Trophoblast cell (in vitro differentiated cells and primary cell): ENCODE results near the gene COL23A1.

Experiments
- DNase-seq, 2 donors: peaks; one replicate each; pipeline ENCODE4 v3.0.0-alpha.2; 2016
- H2AFZ ChIP-seq: 2 replicates; pipeline ENCODE4 v1.6.1; 2013; ENCODE audit warnings: low read length, moderate library complexity, mild to moderate bottlenecking; ENCODE audit not compliant: insufficient read depth, poor library complexity
- H2AK5ac ChIP-seq: 2 replicates; pipeline ENCODE4 v1.6.1; 2013; ENCODE audit warnings: mild to moderate bottlenecking, low read length
- H2BK120ac ChIP-seq: 2 replicates; pipeline ENCODE4 v1.6.1; 2013; ENCODE audit warnings: low read length, mild to moderate bottlenecking, moderate library complexity; ENCODE audit not compliant: insufficient read depth, poor library complexity
- H2BK12ac ChIP-seq: 2 replicates; pipeline ENCODE4 v1.6.1; 2013; ENCODE audit warnings: mild to moderate bottlenecking, low read length, moderate library complexity
- H2BK5ac ChIP-seq: 2 replicates; pipeline ENCODE4 v1.6.1; 2013; ENCODE audit warnings: low read length, low read depth, moderate library complexity, mild to moderate bottlenecking; ENCODE audit not compliant: poor library complexity
- H3K14ac ChIP-seq: 2 replicates; pipeline ENCODE4 v1.6.1; 2013; ENCODE audit warnings: mild to moderate bottlenecking, low read length
- H3K18ac ChIP-seq: 2 replicates; pipeline ENCODE4 v1.6.1; 2013; ENCODE audit warnings: mild to moderate bottlenecking, low read length
- H3K23ac ChIP-seq: 2 replicates; pipeline ENCODE4 v1.6.1; 2013; ENCODE audit warnings: low read length
- H3K27ac ChIP-seq: 2 replicates; pipeline ENCODE4 v1.5.1; 2013; ENCODE audit warnings: low read depth, mild to moderate bottlenecking, inconsistent platforms, low read length, moderate library complexity
- H3K27me3 ChIP-seq: 2 replicates; pipeline ENCODE4 v1.6.1; 2013; ENCODE audit warnings: inconsistent platforms, mild to moderate bottlenecking, low read length, moderate library complexity; ENCODE audit not compliant: insufficient read depth
- H3K36me3 ChIP-seq, 2 experiments: 1 replicate in 1 of 2; 2 replicates in 1 of 2; pipeline ENCODE4 v1.6.1; 2013; ENCODE audit warnings: low read length in 2 of 2, mild to moderate bottlenecking in 2 of 2, moderate library complexity in 1 of 2; ENCODE audit not compliant: insufficient read depth in 2 of 2, control insufficient read depth in 1 of 2
- H3K4ac ChIP-seq: 2 replicates; pipeline ENCODE4 v1.6.1; 2013; ENCODE audit warnings: low read depth, mild to moderate bottlenecking, low read length, moderate library complexity
- H3K4me1 ChIP-seq, 2 experiments: 1 replicate in 1 of 2; 2 replicates in 1 of 2; pipeline ENCODE4 v1.6.1; 2013; ENCODE audit warnings: low read length in 2 of 2, mild to moderate bottlenecking in 2 of 2, moderate library complexity in 1 of 2; ENCODE audit not compliant: insufficient read depth in 2 of 2, control insufficient read depth in 1 of 2
- H3K4me2 ChIP-seq: 2 replicates; pipeline ENCODE4 v1.6.1; 2013; ENCODE audit warnings: inconsistent platforms, mild to moderate bottlenecking, low read length, moderate library complexity
- H3K4me3 ChIP-seq: 2 replicates; pipeline ENCODE4 v1.5.1; 2013; ENCODE audit warnings: mild to moderate bottlenecking, low read depth, low read length, inconsistent platforms
- H3K79me1 ChIP-seq: one replicate; pipeline ENCODE4 v1.6.1; 2013; ENCODE audit warnings: low read length
- H3K79me2 ChIP-seq: 2 replicates; pipeline ENCODE4 v1.6.1; 2013; ENCODE audit warnings: low read length, mild to moderate bottlenecking; ENCODE audit not compliant: control insufficient read depth, insufficient read depth, poor library complexity
- H3K9ac ChIP-seq: 2 replicates; pipeline ENCODE4 v1.6.1; 2013; ENCODE audit warnings: mild to moderate bottlenecking, low read length
- H3K9me3 ChIP-seq: 2 replicates; pipeline ENCODE4 v1.6.1; 2013; ENCODE audit warnings: low read depth, mild to moderate bottlenecking, control low read depth, inconsistent platforms, low read length; ENCODE audit not compliant: insufficient read depth
- H4K12ac ChIP-seq: 2 replicates; pipeline ENCODE4 v1.6.1; 2013; ENCODE audit warnings: low read depth, mild to moderate bottlenecking, low read length, moderate library complexity
- H4K8ac ChIP-seq: 2 replicates; pipeline ENCODE4 v1.6.1; 2013; ENCODE audit warnings: low read depth, mild to moderate bottlenecking, low read length, moderate library complexity
- H4K91ac ChIP-seq: one replicate; pipeline ENCODE4 v1.6.1; 2013; ENCODE audit warnings: low read depth, mild to moderate bottlenecking, low read length, moderate library complexity
- WGBS: extraction: QIAGEN DNeasy Blood & Tissue Kit; methylation state at CpG from one replicate; pipeline ENCODE4 v1.1.7; 2013; ENCODE audit warnings: missing lambda C conversion rate; ENCODE audit not compliant: insufficient read length, insufficient coverage; ENCODE audit errors: extremely low coverage; 5-methylcytosine and 5-hydroxymethylcytosine counted together

The COL23A1 gene

GRCh38 chr5:178527458-178528307, 62.5 kb downstream of the COL23A1 start:
- no peak overlapping the region for H2BK5ac ChIP-seq
- no peak overlapping the region for H3K23ac ChIP-seq
- H3K79me2 ChIP-seq = no peaks in the 10 kb centered on the region
- H4K12ac ChIP-seq = no peak overlapping the region
- no peak for DNase-seq
- H2BK120ac ChIP-seq = no peak overlapping the region
- no peak overlapping the region for H3K18ac ChIP-seq
- WGBS = 100% methylated on average over 1 of the region's 18 CpGs
- H3K27ac ChIP-seq = no peak overlapping the region
- no peak overlapping the region for H3K4ac ChIP-seq
- peaks cover 0 to 5% of the 10 kb centered on the region in 2 experiments for H3K4me1 ChIP-seq
- H3K27me3 ChIP-seq = no peaks in the 10 kb centered on the region
- peak overlapping the region; percentile 30 for H2BK12ac ChIP-seq
- H4K91ac ChIP-seq = no peak overlapping the region
- H3K9ac ChIP-seq = no peak overlapping the region
- peaks cover 2% of the 10 kb centered on the region for H3K9me3 ChIP-seq
- H4K8ac ChIP-seq = no peak overlapping the region
- H3K79me1 ChIP-seq = no peaks in the 10 kb centered on the region
- H2AK5ac ChIP-seq = no peak overlapping the region
- no peak overlapping the region for H3K4me2 ChIP-seq
- H2AFZ ChIP-seq = no peak overlapping the region
- no peak overlapping the region for H3K14ac ChIP-seq
- no peaks in the 10 kb centered on the region for H3K36me3 ChIP-seq
- H3K4me3 ChIP-seq = no peak overlapping the region

DNA sequence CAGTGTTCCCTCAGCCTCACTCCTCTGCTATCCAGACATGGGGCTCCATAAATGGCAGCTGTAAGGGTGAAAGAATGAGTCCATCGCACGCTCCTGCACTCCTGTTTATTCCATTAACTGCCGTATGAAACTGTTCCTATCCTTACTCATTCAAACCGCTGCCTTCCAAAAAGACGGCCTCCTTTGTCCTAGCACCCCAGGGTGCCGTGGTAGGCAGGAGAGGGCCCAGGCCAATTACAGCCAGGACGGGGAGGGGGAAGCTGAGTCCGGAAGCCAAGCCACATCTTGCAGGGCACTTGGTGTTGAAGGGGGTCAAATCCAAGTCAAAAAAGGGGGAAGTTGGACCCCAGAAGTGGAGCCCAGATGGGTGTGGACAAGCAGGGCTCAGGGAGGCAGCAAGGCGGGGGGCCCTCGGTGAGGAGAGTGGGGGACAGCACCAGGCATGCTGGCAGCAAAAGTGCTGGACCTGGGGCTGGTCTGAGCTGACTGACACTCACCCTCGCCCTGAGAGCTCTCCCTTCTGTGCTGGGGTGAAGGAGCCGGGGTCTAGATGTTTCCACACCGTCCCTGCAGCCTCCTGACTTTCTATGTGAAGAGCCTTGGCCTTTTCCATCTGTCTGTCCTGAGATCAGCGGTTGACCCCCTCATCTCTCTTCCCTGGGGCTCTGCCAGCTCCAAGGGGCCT, 63.3 kb downstream of the COL23A1 start:
- no peak overlapping the region for H3K4ac ChIP-seq
- no peak overlapping the region for H3K14ac ChIP-seq
- WGBS = no CpG with 5 or more reads among the region's 14 CpGs
- H2AFZ ChIP-seq = no peak overlapping the region
- H2AK5ac ChIP-seq = no peak overlapping the region
- H3K79me2 ChIP-seq = no peaks in the 10 kb centered on the region
- no peak overlapping the region for H4K91ac ChIP-seq
- peaks cover 2% of the 10 kb centered on the region for H3K9me3 ChIP-seq
- no peak overlapping the region for H3K4me3 ChIP-seq
- H4K12ac ChIP-seq = no peak overlapping the region
- H3K23ac ChIP-seq = no peak overlapping the region
- no peaks in the 10 kb centered on the region for H3K27me3 ChIP-seq
- H3K9ac ChIP-seq = no peak overlapping the region
- DNase-seq = no peak
- no peak overlapping the region for H3K18ac ChIP-seq
- peaks cover 0 to 5% of the 10 kb centered on the region in 2 experiments for H3K4me1 ChIP-seq
- H2BK120ac ChIP-seq = no peak overlapping the region
- H3K79me1 ChIP-seq = no peaks in the 10 kb centered on the region
- peak overlapping the region; percentile 30 for H2BK12ac ChIP-seq
- H3K4me2 ChIP-seq = no peak overlapping the region
- H3K27ac ChIP-seq = no peak overlapping the region
- no peaks in the 10 kb centered on the region for H3K36me3 ChIP-seq
- no peak overlapping the region for H2BK5ac ChIP-seq
- H4K8ac ChIP-seq = no peak overlapping the region

DNA sequence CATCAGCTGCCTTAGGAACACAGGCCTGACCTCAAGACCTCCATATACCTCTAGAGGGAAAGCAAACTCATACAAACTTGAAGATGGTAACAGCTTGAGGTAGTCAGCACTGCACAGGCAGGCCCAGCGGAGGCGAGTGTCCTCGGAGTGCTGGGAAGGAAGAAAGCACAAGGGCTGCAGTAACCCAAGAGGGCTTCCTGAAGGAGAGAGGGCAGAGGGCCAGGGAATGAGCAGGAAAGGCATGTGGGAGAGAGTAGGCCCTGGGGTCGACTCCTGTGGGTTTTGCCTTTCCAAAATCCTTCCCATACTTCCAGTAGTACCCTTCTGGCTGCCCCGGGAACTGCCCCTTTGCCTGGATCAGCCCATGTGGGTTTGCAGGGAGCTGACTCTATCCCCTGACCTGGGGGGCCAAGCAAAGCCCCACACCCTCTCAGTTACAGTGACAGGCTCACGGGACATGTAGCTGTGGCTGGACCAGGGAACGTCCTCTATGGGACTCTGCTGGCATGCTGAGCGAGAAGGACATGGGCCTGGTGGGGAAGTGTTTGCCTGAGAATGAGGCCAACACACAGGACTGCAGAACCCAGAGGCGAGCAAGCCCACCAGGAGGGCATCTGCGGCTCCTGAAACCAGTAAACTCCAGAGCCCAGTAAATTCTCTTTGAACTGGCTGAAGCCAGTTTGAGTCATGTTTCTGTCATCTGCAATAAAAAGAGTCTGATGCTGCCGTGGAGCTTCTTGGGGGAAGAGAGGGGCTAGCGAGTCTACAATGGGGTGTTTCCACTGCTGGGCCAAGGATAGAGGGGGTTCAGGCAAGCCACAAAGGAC, 64.1 kb downstream of the COL23A1 start:
- no CpG with 5 or more reads among the region's 12 CpGs for WGBS
- Histone ChIP-seq H4K8ac (no peak overlapping the region), H4K91ac (no peak overlapping the region)

DNA sequence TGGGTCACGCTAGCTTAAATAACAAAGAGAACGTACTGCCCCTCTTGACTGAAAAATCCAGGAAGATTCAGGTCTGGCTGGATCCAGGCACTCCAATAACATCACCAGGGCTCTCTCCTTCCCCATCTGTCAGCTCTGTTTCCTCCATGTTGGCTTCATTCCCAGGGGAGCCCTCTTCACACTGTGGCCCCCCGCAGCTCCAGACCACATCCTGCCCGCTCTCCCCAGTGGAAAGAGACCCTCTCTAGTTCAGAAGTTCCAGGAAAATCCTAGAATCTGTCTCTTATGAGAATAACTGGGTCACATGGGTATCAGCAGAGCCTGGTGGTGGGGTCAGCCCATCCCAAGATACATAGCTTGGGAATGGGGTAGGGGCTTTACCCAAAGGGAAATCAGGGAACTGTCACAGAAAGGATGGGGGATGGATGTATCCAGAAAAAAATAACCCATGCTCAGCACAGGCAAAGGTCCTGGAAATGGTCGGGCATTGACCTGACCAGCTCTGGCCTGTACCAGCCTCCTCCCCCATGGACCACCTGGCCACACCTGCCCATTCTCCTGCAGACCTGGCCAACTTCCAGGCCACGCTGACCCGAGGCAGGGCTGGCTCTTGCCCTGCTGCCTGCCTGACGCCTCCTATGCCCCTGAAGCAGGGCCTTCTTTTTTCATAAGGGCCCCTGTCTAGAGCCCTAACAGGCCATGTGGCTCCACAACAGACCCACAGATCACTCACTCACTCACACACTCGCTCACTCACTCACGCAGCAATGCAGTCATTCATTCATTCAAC, 65.9 kb downstream of the COL23A1 start:
- Histone ChIP-seq H3K4ac (no peak overlapping the region), H2AFZ (no peak overlapping the region), H3K4me3 (no peak overlapping the region), H3K27me3 (no peaks in the 10 kb centered on the region), H3K27ac (no peak overlapping the region), H3K4me1 (peaks cover 0 to 4% of the 10 kb centered on the region in 2 experiments), H3K4me2 (no peak overlapping the region), H3K9me3 (peaks cover 4% of the 10 kb centered on the region), H3K79me1 (no peaks in the 10 kb centered on the region), H3K18ac (no peak overlapping the region), H4K12ac (no peak overlapping the region), H3K36me3 (no peaks in the 10 kb centered on the region), H2BK120ac (no peak overlapping the region), H2BK12ac (no peak overlapping the region), H3K79me2 (no peaks in the 10 kb centered on the region), H4K91ac (no peak overlapping the region), H3K9ac (no peak overlapping the region), H3K23ac (no peak overlapping the region), H2BK5ac (no peak overlapping the region), H2AK5ac (no peak overlapping the region), H3K14ac (no peak overlapping the region), H4K8ac (no peak overlapping the region)
- no CpG with 5 or more reads among the region's 10 CpGs for WGBS
- DNase-seq = no peak

More for the DNA sequence above, 64.1 kb downstream of the COL23A1 start:
- Histone ChIP-seq H3K4me3 (no peak overlapping the region), H2BK5ac (no peak overlapping the region), H3K4me2 (no peak overlapping the region), H2BK12ac (no peak overlapping the region), H3K9ac (no peak overlapping the region), H3K27ac (no peak overlapping the region), H2AFZ (no peak overlapping the region), H2AK5ac (no peak overlapping the region), H3K18ac (no peak overlapping the region), H3K79me2 (no peaks in the 10 kb centered on the region), H3K9me3 (peaks cover 2% of the 10 kb centered on the region), H3K4me1 (peaks cover 0 to 5% of the 10 kb centered on the region in 2 experiments), H3K4ac (no peak overlapping the region), H2BK120ac (no peak overlapping the region), H3K23ac (no peak overlapping the region), H3K27me3 (no peaks in the 10 kb centered on the region), H3K36me3 (no peaks in the 10 kb centered on the region), H3K79me1 (no peaks in the 10 kb centered on the region), H4K12ac (no peak overlapping the region), H3K14ac (no peak overlapping the region)
- no peak for DNase-seq
